ENCODE results near the gene MMP20.

DNA sequence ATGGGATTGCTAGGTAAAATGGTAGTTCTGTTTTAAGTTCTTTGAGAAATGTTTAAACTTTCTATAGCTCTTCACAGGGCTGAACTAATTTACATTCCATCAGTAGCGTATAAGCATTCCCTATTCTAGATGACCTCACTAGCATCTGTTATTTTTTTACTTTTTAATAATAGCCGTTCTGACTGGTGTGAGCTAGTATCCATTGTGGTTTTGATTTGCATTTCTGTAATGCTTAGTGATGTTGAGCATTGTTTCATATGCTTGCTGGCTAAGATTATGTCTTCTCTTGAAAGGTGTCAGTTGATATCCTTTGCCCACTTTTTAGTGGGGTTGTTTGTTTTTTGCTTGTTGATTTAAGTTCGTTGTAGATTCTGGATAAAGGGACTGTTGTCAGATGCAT lies 44.5 kb upstream of the MMP20 start:
- TF ChIP-seq EZH2 (IDR thresholded peaks at IDR 0.05; ENCODE audit: borderline replicate concordance, insufficient read depth, low read depth, low read length, poor library complexity, severe bottlenecking), result no peak
- TF ChIP-seq, protein P1, sequence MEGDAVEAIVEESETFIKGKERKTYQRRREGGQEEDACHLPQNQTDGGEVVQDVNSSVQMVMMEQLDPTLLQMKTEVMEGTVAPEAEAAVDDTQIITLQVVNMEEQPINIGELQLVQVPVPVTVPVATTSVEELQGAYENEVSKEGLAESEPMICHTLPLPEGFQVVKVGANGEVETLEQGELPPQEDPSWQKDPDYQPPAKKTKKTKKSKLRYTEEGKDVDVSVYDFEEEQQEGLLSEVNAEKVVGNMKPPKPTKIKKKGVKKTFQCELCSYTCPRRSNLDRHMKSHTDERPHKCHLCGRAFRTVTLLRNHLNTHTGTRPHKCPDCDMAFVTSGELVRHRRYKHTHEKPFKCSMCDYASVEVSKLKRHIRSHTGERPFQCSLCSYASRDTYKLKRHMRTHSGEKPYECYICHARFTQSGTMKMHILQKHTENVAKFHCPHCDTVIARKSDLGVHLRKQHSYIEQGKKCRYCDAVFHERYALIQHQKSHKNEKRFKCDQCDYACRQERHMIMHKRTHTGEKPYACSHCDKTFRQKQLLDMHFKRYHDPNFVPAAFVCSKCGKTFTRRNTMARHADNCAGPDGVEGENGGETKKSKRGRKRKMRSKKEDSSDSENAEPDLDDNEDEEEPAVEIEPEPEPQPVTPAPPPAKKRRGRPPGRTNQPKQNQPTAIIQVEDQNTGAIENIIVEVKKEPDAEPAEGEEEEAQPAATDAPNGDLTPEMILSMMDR (IDR thresholded peaks at IDR 0.05), result no peak
